A549 (cell line): ENCODE measurements around the gene RGS14.

ENCODE experiments used
- CTCF ChIP-seq: fragments of >200 bp; sonication (Bioruptor Twin); formaldehyde crosslinking; IDR thresholded peaks from 3 replicates; pipeline ENCODE4 v1.5.1; 2016
- MAX ChIP-seq: IDR thresholded peaks from 2 replicates; pipeline ENCODE4 v1.6.1; 2012
- POLR2A ChIP-seq: IDR thresholded peaks from 2 replicates; pipeline ENCODE4 v1.6.1; 2012; ENCODE audit warnings: mild to moderate bottlenecking, low read length
- RCOR1 ChIP-seq: fragments of 150-350 bp; IDR thresholded peaks from 2 replicates; pipeline ENCODE4 v1.6.1; 2014; ENCODE audit warnings: antibody characterized with exemption, low read length, low read depth
- TP53 ChIP-seq: fragments of 250-450 bp; sonication (Bioruptor Pico); IDR thresholded peaks from 2 replicates; pipeline ENCODE4 v1.5.0; 2021; ENCODE audit warnings: mild to moderate bottlenecking, moderate library complexity
- ZFP36 ChIP-seq: fragments of 450-650 bp; IDR thresholded peaks from 2 replicates; pipeline ENCODE4 v1.6.1; 2014; ENCODE audit warnings: borderline replicate concordance; ENCODE audit not compliant: partially characterized antibody

GRCh38 chr5:177364159-177364962 is 6.6 kb downstream of the RGS14 start:
- TF ChIP-seq ZFP36, result no peak
- no peak for TF ChIP-seq POLR2A
- TF ChIP-seq MAX, result no peak
- no peak for TF ChIP-seq RCOR1
- TF ChIP-seq CTCF, result no peak
- no peak for TF ChIP-seq TP53 (CRISPR knock-in tag)
